ENCODE results near the gene TMTC1. TPM values are rescaled to one million over a fixed set of nuclear protein-coding genes. Genes with fewer than 3 reads are reported as not detected.

TMTC1 gene
- total and polyA plus RNA-seq, 2 experiments from 2014 or later: 4.8 to 24.3 TPM

DNA sequence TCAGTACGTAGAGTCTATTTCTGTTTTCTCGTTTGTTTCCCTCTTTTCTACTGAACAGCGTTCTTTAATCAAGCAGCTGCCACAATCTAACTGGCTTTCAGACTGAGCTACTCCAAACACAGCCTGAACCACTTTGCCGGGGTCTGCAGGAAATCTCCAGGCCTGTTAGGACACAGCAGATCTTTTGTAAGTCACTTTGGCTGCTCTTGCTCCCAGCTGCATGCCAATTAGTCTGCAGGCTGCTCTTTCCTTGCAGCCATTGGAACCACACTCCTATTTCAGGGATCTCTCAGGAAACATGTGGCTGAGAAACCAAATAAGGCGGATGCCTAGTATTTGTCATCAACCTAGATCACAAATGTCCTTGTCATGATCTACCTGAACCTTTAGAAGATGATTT, 73.6 kb downstream of the TMTC1 start:
- Mint-ChIP-seq H3K27me3 (ENCODE audit: insufficient read depth, low read depth, poor library complexity) (peaks cover 2% of the 10 kb centered on the region), H3K36me3 (ENCODE audit: low read depth) (peaks cover 3% of the 10 kb centered on the region; the same call in 1 of the 3 replicates), H3K9me3 (no peaks in the 10 kb centered on the region), H3K4me3 (no peak overlapping the region; the same call in 2 of the 3 replicates), H3K27ac (peak overlapping the region; percentile 94), H3K4me1 (peaks cover 63% of the 10 kb centered on the region)
- H4K20me1 ChIP-seq (replicated peaks; ENCODE audit: insufficient read depth): no peaks in the 10 kb centered on the region
- H3K36me3 ChIP-seq (ENCODE audit: insufficient read depth): no peaks in the 10 kb centered on the region
- H3F3A ChIP-seq (replicated peaks; ENCODE audit: low read depth): no peaks in the 10 kb centered on the region; the same call in 1 of the 2 replicates
- H3K27me3 ChIP-seq (ENCODE audit: insufficient read depth): no peaks in the 10 kb centered on the region
- H3K4me2 ChIP-seq: no peak overlapping the region
- no peak for TF ChIP-seq ZNF331 (CRISPR knock-in tag; IDR thresholded peaks at IDR 0.05; ENCODE audit: low read depth)
- TF ChIP-seq ZNF462 (CRISPR knock-in tag; IDR thresholded peaks at IDR 0.05): peak; percentile 61; the same call in 1 of the 2 replicates
- no peak for TF ChIP-seq STAT1 (IDR thresholded peaks at IDR 0.05; ENCODE audit: unreplicated experiment)
- TF ChIP-seq CREB1 (CRISPR knock-in tag; IDR thresholded peaks at IDR 0.05; ENCODE audit: low read depth): no peak
- TF ChIP-seq NANOG (IDR thresholded peaks at IDR 0.05; ENCODE audit: borderline replicate concordance): no peak
- no peak for TF ChIP-seq EZH2phosphoT487 (IDR thresholded peaks at IDR 0.05; ENCODE audit: unreplicated experiment)
- TF ChIP-seq POLR2AphosphoS5 (IDR thresholded peaks at IDR 0.05; ENCODE audit: low read depth): no peak
- peak; percentile 70 for DNase-seq (ENCODE audit: low spot score)
- peak; percentile 91 for ATAC-seq
- H3K79me2 ChIP-seq (replicated peaks; ENCODE audit: insufficient read depth): no peaks in the 10 kb centered on the region
- H3K27ac ChIP-seq (ENCODE audit: low read depth): peak overlapping the region; percentile 48
- H3K9me2 ChIP-seq (ENCODE audit: insufficient read depth): peaks cover 6% of the 10 kb centered on the region; the same call in 1 of the 2 replicates
- no peak overlapping the region for H3K4me3 ChIP-seq
- peaks cover 18% of the 10 kb centered on the region for H3K4me1 ChIP-seq (ENCODE audit: insufficient read depth)
- H2AFZ ChIP-seq: no peak overlapping the region
